Measurements from ENCODE around the gene LIN28A.

Gene LIN28A

DNA sequence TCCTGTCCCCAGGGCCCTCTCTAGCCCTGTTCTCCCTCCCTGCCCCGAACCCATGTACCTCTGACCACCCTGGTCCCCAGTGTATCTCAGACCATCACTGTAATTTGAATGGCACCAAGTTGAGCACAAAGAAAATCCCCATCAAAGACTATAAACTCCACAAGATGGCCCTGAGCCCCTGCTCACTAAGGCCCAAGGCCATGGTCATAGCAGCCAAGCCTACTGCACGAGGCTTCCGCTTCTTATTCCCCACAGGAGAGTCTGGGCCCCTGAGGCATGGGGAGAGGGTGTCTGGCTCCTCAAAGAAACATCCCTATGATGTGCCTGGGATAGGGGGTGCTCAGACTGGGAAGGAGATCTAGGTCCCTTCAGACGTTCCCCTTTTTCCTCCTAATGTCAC lies 42.6 kb upstream of the LIN28A start:
- no peak for TF ChIP-seq EZH2 (IDR thresholded peaks at IDR 0.05; ENCODE audit: borderline replicate concordance, low read depth, low read length, severe bottlenecking)
- TF ChIP-seq, protein P1, sequence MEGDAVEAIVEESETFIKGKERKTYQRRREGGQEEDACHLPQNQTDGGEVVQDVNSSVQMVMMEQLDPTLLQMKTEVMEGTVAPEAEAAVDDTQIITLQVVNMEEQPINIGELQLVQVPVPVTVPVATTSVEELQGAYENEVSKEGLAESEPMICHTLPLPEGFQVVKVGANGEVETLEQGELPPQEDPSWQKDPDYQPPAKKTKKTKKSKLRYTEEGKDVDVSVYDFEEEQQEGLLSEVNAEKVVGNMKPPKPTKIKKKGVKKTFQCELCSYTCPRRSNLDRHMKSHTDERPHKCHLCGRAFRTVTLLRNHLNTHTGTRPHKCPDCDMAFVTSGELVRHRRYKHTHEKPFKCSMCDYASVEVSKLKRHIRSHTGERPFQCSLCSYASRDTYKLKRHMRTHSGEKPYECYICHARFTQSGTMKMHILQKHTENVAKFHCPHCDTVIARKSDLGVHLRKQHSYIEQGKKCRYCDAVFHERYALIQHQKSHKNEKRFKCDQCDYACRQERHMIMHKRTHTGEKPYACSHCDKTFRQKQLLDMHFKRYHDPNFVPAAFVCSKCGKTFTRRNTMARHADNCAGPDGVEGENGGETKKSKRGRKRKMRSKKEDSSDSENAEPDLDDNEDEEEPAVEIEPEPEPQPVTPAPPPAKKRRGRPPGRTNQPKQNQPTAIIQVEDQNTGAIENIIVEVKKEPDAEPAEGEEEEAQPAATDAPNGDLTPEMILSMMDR (IDR thresholded peaks at IDR 0.05; ENCODE audit: borderline replicate concordance, extremely low read depth, low read length, poor library complexity, severe bottlenecking) = no peak

GRCh38 chr1:26368486-26368885 lies 42.1 kb upstream of the LIN28A start:
- H3K27me3 ChIP-seq (ENCODE audit: insufficient read depth, low read length, poor library complexity) = no peaks in the 10 kb centered on the region

More for the DNA sequence above, 42.6 kb upstream of the LIN28A start:
- Histone ChIP-seq H3K9ac (ENCODE audit: low read depth, low read length) (no peak overlapping the region), H3K4me3 (ENCODE audit: low read depth in 1 of 2, low read length in 2 of 2) (no peak overlapping the region), H4K20me1 (ENCODE audit: insufficient read depth, low read length) (no peaks in the 10 kb centered on the region; the same call in none of the 2 replicates), H3K27me3 (ENCODE audit: insufficient read depth, low read length, poor library complexity) (no peaks in the 10 kb centered on the region), H3K9me3 (ENCODE audit: insufficient read depth, low read length, severe bottlenecking) (no peaks in the 10 kb centered on the region), H3K36me3 (ENCODE audit: insufficient read depth, low read length) (no peaks in the 10 kb centered on the region), H3K4me2 (ENCODE audit: insufficient read depth, low read length) (no peak overlapping the region), H3K79me2 (ENCODE audit: insufficient read depth, low read length) (no peaks in the 10 kb centered on the region), H3K4me1 (ENCODE audit: insufficient read depth, low read length) (peaks cover 9% of the 10 kb centered on the region; the same call in 1 of the 2 replicates), H2AFZ (ENCODE audit: low read depth, low read length) (no peak overlapping the region), H3K27ac (ENCODE audit: low read length) (no peak overlapping the region)
- ATAC-seq (ENCODE audit: insufficient read depth, low read depth) = no peak
- DNase-seq = no peak

GRCh38 chr1:26370591-26371382 lies 39.8 kb upstream of the LIN28A start:
- Histone ChIP-seq H3K36me3 (ENCODE audit: insufficient read depth, low read length) (no peaks in the 10 kb centered on the region), H3K4me3 (ENCODE audit: low read depth in 1 of 2, low read length in 2 of 2) (no peak overlapping the region), H2AFZ (ENCODE audit: low read depth, low read length) (no peak overlapping the region), H3K9ac (ENCODE audit: low read depth, low read length) (no peak overlapping the region), H3K4me1 (ENCODE audit: insufficient read depth, low read length) (peaks cover 5% of the 10 kb centered on the region; the same call in 1 of the 2 replicates), H3K79me2 (ENCODE audit: insufficient read depth, low read length) (no peaks in the 10 kb centered on the region), H4K20me1 (ENCODE audit: insufficient read depth, low read length) (no peaks in the 10 kb centered on the region), H3K9me3 (ENCODE audit: insufficient read depth, low read length, severe bottlenecking) (no peaks in the 10 kb centered on the region), H3K27ac (ENCODE audit: low read length) (no peak overlapping the region), H3K4me2 (ENCODE audit: insufficient read depth, low read length) (no peak overlapping the region), H3K27me3 (ENCODE audit: insufficient read depth, low read length, poor library complexity) (no peaks in the 10 kb centered on the region)
- no peak for TF ChIP-seq EZH2 (IDR thresholded peaks at IDR 0.05; ENCODE audit: borderline replicate concordance, low read depth, low read length, severe bottlenecking)
- TF ChIP-seq, protein P1 (IDR thresholded peaks at IDR 0.05; ENCODE audit: borderline replicate concordance, extremely low read depth, low read length, poor library complexity, severe bottlenecking) = no peak
- ATAC-seq (ENCODE audit: insufficient read depth, low read depth) (peak; percentile 59; the same call in 2 of the 3 replicates), DNase-seq (peak; percentile 29)

More at GRCh38 chr1:26368486-26368885, 42.1 kb upstream of the LIN28A start:
- no peaks in the 10 kb centered on the region for H3K36me3 ChIP-seq (ENCODE audit: insufficient read depth, low read length)
- no peak overlapping the region for H3K4me2 ChIP-seq (ENCODE audit: insufficient read depth, low read length)
- H2AFZ ChIP-seq (ENCODE audit: low read depth, low read length) = no peak overlapping the region
- ATAC-seq (ENCODE audit: insufficient read depth, low read depth) (no peak), DNase-seq (no peak)
- H3K4me3 ChIP-seq (ENCODE audit: low read depth in 1 of 2, low read length in 2 of 2) = no peak overlapping the region
- H4K20me1 ChIP-seq (ENCODE audit: insufficient read depth, low read length) = no peaks in the 10 kb centered on the region; the same call in 1 of the 2 replicates
- H3K27ac ChIP-seq (ENCODE audit: low read length) = no peak overlapping the region
- H3K9me3 ChIP-seq (ENCODE audit: insufficient read depth, low read length, severe bottlenecking) = no peaks in the 10 kb centered on the region
- H3K4me1 ChIP-seq (ENCODE audit: insufficient read depth, low read length) = peaks cover 6% of the 10 kb centered on the region; the same call in 1 of the 2 replicates
- TF ChIP-seq, protein P1 (IDR thresholded peaks at IDR 0.05; ENCODE audit: borderline replicate concordance, extremely low read depth, low read length, poor library complexity, severe bottlenecking) = no peak
- H3K9ac ChIP-seq (ENCODE audit: low read depth, low read length) = no peak overlapping the region
- H3K79me2 ChIP-seq (ENCODE audit: insufficient read depth, low read length) = no peaks in the 10 kb centered on the region
